PC-3 (cell line): Measurements from ENCODE around the gene PADI4. TPM values are rescaled to one million over a fixed set of nuclear protein-coding genes. Genes with fewer than 3 reads are reported as not detected.

Experiments used
- ATAC-seq: fragments of 200-7000 bp; cut with Tn5 transposase; 2 replicates; pipeline ENCODE4 v1.9.1; 2020; ENCODE audit warnings: mild to moderate bottlenecking, moderate library complexity
- BruUV-seq: library from RNA; stranded (reverse); fragments of 400-500 nt; replicated peaks from 2 replicates; lab custom pipeline; 2021; lab: Mats Ljungman, UMichigan
- CTCF ChIA-PET: fragments of 300-600 bp; sonication (Branson Sonifier 250); formaldehyde crosslinking; loops from one replicate; lab custom pipeline; 2022; ENCODE audit warnings: antibody characterized with exemption; lab: Charles Lee
- POLR2A ChIA-PET: fragments of 300-600 bp; sonication (Branson Sonifier 250); formaldehyde crosslinking; loops from one replicate; lab custom pipeline; 2022; ENCODE audit warnings: antibody characterized with exemption; ENCODE audit not compliant: unreplicated experiment; lab: Charles Lee
- DNase-seq: peaks from one replicate; pipeline ENCODE4 v3.0.0-alpha.2; 2015
- H2AFZ ChIP-seq: fragments of 300-600 bp; sonication (generic); 2 replicates; pipeline ENCODE4 v1.6.0; 2016; ENCODE audit warnings: antibody characterized with exemption, low read length
- H3F3A ChIP-seq: fragments of 300-600 bp; sonication (generic); one replicate; pipeline ENCODE4 v1.6.0; 2017; ENCODE audit warnings: antibody characterized with exemption, low read length, control low read depth, mild to moderate bottlenecking; ENCODE audit not compliant: unreplicated experiment
- H3K27ac ChIP-seq: fragments of 300-600 bp; sonication (generic); 2 replicates; pipeline ENCODE4 v1.5.1; 2016; ENCODE audit warnings: mild to moderate bottlenecking, low read length
- H3K27me3 ChIP-seq: fragments of 300-600 bp; sonication (generic); 2 replicates; pipeline ENCODE4 v1.6.1; 2016; ENCODE audit warnings: low read length, mixed read lengths
- H3K36me3 ChIP-seq: fragments of 300-600 bp; sonication (generic); 2 replicates; pipeline ENCODE4 v1.6.1; 2016; ENCODE audit warnings: low read depth, mixed run types, low read length, mixed read lengths
- H3K4me1 ChIP-seq: fragments of 300-600 bp; sonication (generic); 2 replicates; pipeline ENCODE4 v1.5.1; 2016; ENCODE audit warnings: low read length; ENCODE audit not compliant: insufficient read depth
- H3K4me2 ChIP-seq: fragments of 300-600 bp; sonication (generic); 2 replicates; pipeline ENCODE4 v1.6.0; 2016; ENCODE audit warnings: low read length
- H3K4me3 ChIP-seq: fragments of 300-600 bp; sonication (generic); 2 replicates; pipeline ENCODE4 v1.5.1; 2016; ENCODE audit warnings: mild to moderate bottlenecking, low read length, mixed read lengths
- H3K79me2 ChIP-seq: fragments of 300-600 bp; sonication (generic); 2 replicates; pipeline ENCODE4 v1.6.1; 2017; ENCODE audit warnings: low read length, mixed read lengths
- H3K9ac ChIP-seq: fragments of 300-600 bp; sonication (generic); 2 replicates; pipeline ENCODE4 v1.6.0; 2016; ENCODE audit warnings: mild to moderate bottlenecking, low read length
- H3K9me2 ChIP-seq: fragments of 300-600 bp; sonication (generic); replicated peaks from 2 replicates; pipeline ENCODE4 v1.6.1; 2016; ENCODE audit warnings: mixed run types, low read length, mixed read lengths
- H3K9me3 ChIP-seq: fragments of 300-600 bp; sonication (generic); 2 replicates; pipeline ENCODE4 v1.6.1; 2016; ENCODE audit warnings: low read length, mixed read lengths
- H4K20me1 ChIP-seq: fragments of 300-600 bp; sonication (generic); 2 replicates; pipeline ENCODE4 v1.6.1; 2016; ENCODE audit warnings: low read length, mixed read lengths
- CTCF ChIP-seq: fragments of 300-600 bp; sonication (generic); conservative IDR thresholded peaks from 2 replicates; pipeline ENCODE4 v1.5.1; 2017; ENCODE audit warnings: antibody characterized with exemption, low read depth, mild to moderate bottlenecking, low read length
- EZH2 ChIP-seq: fragments of 300-600 bp; sonication (generic); IDR thresholded peaks from one replicate; pipeline ENCODE4 v1.6.1; 2017; ENCODE audit warnings: antibody characterized with exemption, mild to moderate bottlenecking, low read length; ENCODE audit not compliant: unreplicated experiment
- EZH2phosphoT487 ChIP-seq: fragments of 300-600 bp; sonication (generic); IDR thresholded peaks from 2 replicates; pipeline ENCODE4 v1.6.1; 2018; ENCODE audit warnings: mild to moderate bottlenecking, antibody characterized with exemption, low read length, borderline replicate concordance
- intact Hi-C: fragments of 100-400 bp; cut with micrococcal nuclease; formaldehyde crosslinking; loops from 2 replicates; pipeline ENCODE4 v1.9.0; 2023
- total RNA-seq: library from RNA; depleted of rRNA; stranded (reverse); fragments of >200 nt; gene quantifications from 2 replicates; pipeline ENCODE4 v1.2.3, GENCODE V29; 2014

Gene PADI4
- total RNA-seq, 1 experiment from 2014 or later, result 0.04 TPM

GRCh38 chr1:17351598-17352324, 43.8 kb downstream of the PADI4 start:
- no peak for TF ChIP-seq CTCF
- no peak for TF ChIP-seq EZH2
- Histone ChIP-seq H3K36me3 (no peaks in the 10 kb centered on the region), H3K27ac (no peak overlapping the region), H3K9me2 (no peaks in the 10 kb centered on the region), H2AFZ (no peak overlapping the region), H3K4me3 (no peak overlapping the region), H3K4me2 (no peak overlapping the region), H3K27me3 (no peaks in the 10 kb centered on the region), H3K79me2 (no peaks in the 10 kb centered on the region), H3F3A (no peaks in the 10 kb centered on the region), H4K20me1 (no peaks in the 10 kb centered on the region), H3K4me1 (peaks cover 20% of the 10 kb centered on the region), H3K9ac (no peak overlapping the region), H3K9me3 (no peaks in the 10 kb centered on the region)
- intact Hi-C loops, result no loop called here
- ATAC-seq, result no peak
- no TSS peak for BruUV-seq
- DNase-seq, result no peak
- ChIA-PET POLR2A (no interaction called here), CTCF (no interaction called here)

- Histone ChIP-seq H3K79me2 (no peaks in the 10 kb centered on the region), H3K9ac (no peak overlapping the region), H3K36me3 (no peaks in the 10 kb centered on the region), H3K9me2 (no peaks in the 10 kb centered on the region), H3K4me2 (no peak overlapping the region), H4K20me1 (no peaks in the 10 kb centered on the region), H3K27ac (no peak overlapping the region), H3K4me1 (peaks cover 16% of the 10 kb centered on the region), H3K9me3 (no peaks in the 10 kb centered on the region), H2AFZ (no peak overlapping the region), H3K4me3 (no peak overlapping the region), H3K27me3 (no peaks in the 10 kb centered on the region), H3F3A (no peaks in the 10 kb centered on the region)
- ChIA-PET CTCF (no interaction called here), POLR2A (no interaction called here)
- no peak for ATAC-seq
- no peak for TF ChIP-seq CTCF
- TF ChIP-seq EZH2, result no peak
- no peak for TF ChIP-seq EZH2phosphoT487
- no TSS peak for BruUV-seq
- DNase-seq, result no peak
- intact Hi-C loops, result no loop called here
These were observed 44.5 kb downstream of the PADI4 start for GRCh38 chr1:17352419-17352909.

DNA sequence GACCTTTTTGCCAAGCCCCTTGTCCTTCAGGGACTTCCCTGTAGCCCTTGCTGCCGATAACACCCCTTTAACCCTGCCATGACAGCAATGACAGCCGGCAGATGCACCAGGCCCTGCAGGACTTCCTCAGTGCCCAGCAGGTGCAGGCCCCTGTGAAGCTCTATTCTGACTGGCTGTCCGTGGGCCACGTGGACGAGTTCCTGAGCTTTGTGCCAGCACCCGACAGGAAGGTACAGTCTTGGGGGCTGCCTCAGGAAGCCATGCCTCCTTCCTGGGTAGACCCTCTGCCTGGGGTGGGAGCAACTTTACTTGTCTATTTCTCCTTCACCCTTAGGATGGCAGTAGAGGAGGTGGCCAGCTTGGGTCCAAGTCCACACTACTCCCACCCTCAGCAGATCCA, 47.9 kb downstream of the PADI4 start:
- no peaks in the 10 kb centered on the region for H3K9me2 ChIP-seq
- H3K79me2 ChIP-seq, result no peaks in the 10 kb centered on the region
- ATAC-seq (no peak), DNase-seq (no peak)
- intact Hi-C loops, result no loop called here
- no peak overlapping the region for H2AFZ ChIP-seq
- H3K36me3 ChIP-seq, result no peaks in the 10 kb centered on the region
- ChIA-PET CTCF (no interaction called here), POLR2A (no interaction called here)
- no peaks in the 10 kb centered on the region for H4K20me1 ChIP-seq
- no peaks in the 10 kb centered on the region for H3F3A ChIP-seq
- H3K27ac ChIP-seq, result no peak overlapping the region
- no peak overlapping the region for H3K4me3 ChIP-seq
- no peaks in the 10 kb centered on the region for H3K27me3 ChIP-seq
- H3K9ac ChIP-seq, result no peak overlapping the region
- no peak overlapping the region for H3K4me2 ChIP-seq
- H3K9me3 ChIP-seq, result no peaks in the 10 kb centered on the region
- no TSS peak for BruUV-seq
- no peak for TF ChIP-seq CTCF
- TF ChIP-seq EZH2, result no peak
- no peak for TF ChIP-seq EZH2phosphoT487
- H3K4me1 ChIP-seq, result no peaks in the 10 kb centered on the region
